Activated naive CD8-positive, alpha-beta T cell (primary cell): ENCODE results near the gene GNA15.
A peak's percentile ranks its signal among the peaks of the same experiment; 100 is the strongest.

ENCODE experiments used
- H3K27ac Mint-ChIP-seq: one replicate; pipeline ENCODE4 v1.8.0; 2021; ENCODE audit warnings: mixed read lengths
- H3K27me3 Mint-ChIP-seq: one replicate; pipeline ENCODE4 v1.8.0; 2021; ENCODE audit warnings: mixed read lengths
- H3K36me3 Mint-ChIP-seq: one replicate; pipeline ENCODE4 v1.8.0; 2021; ENCODE audit warnings: mixed read lengths
- H3K4me1 Mint-ChIP-seq: one replicate; pipeline ENCODE4 v1.8.0; 2021; ENCODE audit warnings: low read depth, mixed read lengths
- H3K4me3 Mint-ChIP-seq: one replicate; pipeline ENCODE4 v1.8.0; 2021; ENCODE audit warnings: mild to moderate bottlenecking, mixed read lengths
- H3K9me3 Mint-ChIP-seq: one replicate; pipeline ENCODE4 v1.8.0; 2021; ENCODE audit warnings: low read depth, mixed read lengths

Gene GNA15

GRCh38 chr19:3100747-3101730 lies 34.8 kb upstream of the GNA15 start:
- Mint-ChIP-seq H3K4me3 (no peak overlapping the region), H3K27me3 (no peaks in the 10 kb centered on the region)

GRCh38 chr19:3102239-3103140 lies 33.3 kb upstream of the GNA15 start:
- Mint-ChIP-seq H3K4me3 (no peak overlapping the region), H3K9me3 (no peaks in the 10 kb centered on the region), H3K36me3 (no peaks in the 10 kb centered on the region), H3K27ac (no peak overlapping the region), H3K4me1 (peaks cover 15% of the 10 kb centered on the region), H3K27me3 (no peaks in the 10 kb centered on the region)

More at GRCh38 chr19:3100747-3101730, 34.8 kb upstream of the GNA15 start:
- H3K4me1 Mint-ChIP-seq: peaks cover 20% of the 10 kb centered on the region
- H3K27ac Mint-ChIP-seq: no peak overlapping the region
- H3K9me3 Mint-ChIP-seq: no peaks in the 10 kb centered on the region
- no peaks in the 10 kb centered on the region for H3K36me3 Mint-ChIP-seq

- peaks cover 9% of the 10 kb centered on the region for H3K4me1 Mint-ChIP-seq
Measured at GRCh38 chr19:3104708-3104983, 31.2 kb upstream of the GNA15 start.

GRCh38 chr19:3105641-3106508 lies 30.0 kb upstream of the GNA15 start:
- no peaks in the 10 kb centered on the region for H3K9me3 Mint-ChIP-seq
- H3K27me3 Mint-ChIP-seq: no peaks in the 10 kb centered on the region
- H3K27ac Mint-ChIP-seq: no peak overlapping the region
- no peaks in the 10 kb centered on the region for H3K36me3 Mint-ChIP-seq
- H3K4me3 Mint-ChIP-seq: no peak overlapping the region
- H3K4me1 Mint-ChIP-seq: peaks cover 9% of the 10 kb centered on the region

More at GRCh38 chr19:3104708-3104983, 31.2 kb upstream of the GNA15 start:
- no peak overlapping the region for H3K4me3 Mint-ChIP-seq
- H3K27ac Mint-ChIP-seq: no peak overlapping the region
- H3K27me3 Mint-ChIP-seq: no peaks in the 10 kb centered on the region
- no peaks in the 10 kb centered on the region for H3K9me3 Mint-ChIP-seq
- no peaks in the 10 kb centered on the region for H3K36me3 Mint-ChIP-seq

GRCh38 chr19:3106509-3107141 lies 29.2 kb upstream of the GNA15 start:
- no peaks in the 10 kb centered on the region for H3K9me3 Mint-ChIP-seq
- no peaks in the 10 kb centered on the region for H3K27me3 Mint-ChIP-seq
- no peak overlapping the region for H3K27ac Mint-ChIP-seq
- no peaks in the 10 kb centered on the region for H3K36me3 Mint-ChIP-seq
- no peak overlapping the region for H3K4me3 Mint-ChIP-seq
- H3K4me1 Mint-ChIP-seq: peaks cover 9% of the 10 kb centered on the region

GRCh38 chr19:3107658-3108057 lies 28.2 kb upstream of the GNA15 start:
- Mint-ChIP-seq H3K27ac (no peak overlapping the region), H3K9me3 (no peaks in the 10 kb centered on the region), H3K27me3 (no peaks in the 10 kb centered on the region), H3K4me1 (peaks cover 9% of the 10 kb centered on the region), H3K4me3 (no peak overlapping the region), H3K36me3 (no peaks in the 10 kb centered on the region)

GRCh38 chr19:3108775-3109174 lies 27.1 kb upstream of the GNA15 start:
- Mint-ChIP-seq H3K27me3 (no peaks in the 10 kb centered on the region), H3K27ac (peak overlapping the region; percentile 62), H3K9me3 (no peaks in the 10 kb centered on the region), H3K4me3 (no peak overlapping the region), H3K36me3 (no peaks in the 10 kb centered on the region), H3K4me1 (peaks cover 7% of the 10 kb centered on the region)

GRCh38 chr19:3109491-3109890 lies 26.3 kb upstream of the GNA15 start:
- Mint-ChIP-seq H3K4me1 (peaks cover 3% of the 10 kb centered on the region), H3K9me3 (no peaks in the 10 kb centered on the region), H3K27me3 (no peaks in the 10 kb centered on the region), H3K27ac (no peak overlapping the region), H3K36me3 (no peaks in the 10 kb centered on the region), H3K4me3 (no peak overlapping the region)

GRCh38 chr19:3110126-3110825 lies 25.6 kb upstream of the GNA15 start:
- Mint-ChIP-seq H3K27me3 (no peaks in the 10 kb centered on the region), H3K36me3 (no peaks in the 10 kb centered on the region), H3K4me3 (no peak overlapping the region), H3K27ac (no peak overlapping the region), H3K9me3 (no peaks in the 10 kb centered on the region), H3K4me1 (peaks cover 3% of the 10 kb centered on the region)

- Mint-ChIP-seq H3K4me3 (no peak overlapping the region), H3K27me3 (no peaks in the 10 kb centered on the region), H3K36me3 (no peaks in the 10 kb centered on the region), H3K4me1 (peaks cover 3% of the 10 kb centered on the region), H3K9me3 (no peaks in the 10 kb centered on the region), H3K27ac (no peak overlapping the region)
Measured at GRCh38 chr19:3111586-3112247, 24.1 kb upstream of the GNA15 start.

- Mint-ChIP-seq H3K27me3 (no peaks in the 10 kb centered on the region), H3K36me3 (no peaks in the 10 kb centered on the region), H3K4me3 (no peak overlapping the region)
Measured at GRCh38 chr19:3112375-3113099, 23.3 kb upstream of the GNA15 start.

GRCh38 chr19:3113100-3114017 lies 22.5 kb upstream of the GNA15 start:
- Mint-ChIP-seq H3K4me1 (peaks cover 3% of the 10 kb centered on the region), H3K4me3 (no peak overlapping the region), H3K27ac (no peak overlapping the region), H3K36me3 (no peaks in the 10 kb centered on the region), H3K9me3 (no peaks in the 10 kb centered on the region), H3K27me3 (no peaks in the 10 kb centered on the region)

More at GRCh38 chr19:3112375-3113099, 23.3 kb upstream of the GNA15 start:
- H3K4me1 Mint-ChIP-seq: peaks cover 3% of the 10 kb centered on the region
- H3K27ac Mint-ChIP-seq: no peak overlapping the region
- no peaks in the 10 kb centered on the region for H3K9me3 Mint-ChIP-seq
